ENCODE results near the gene MYL2.

The MYL2 gene

DNA sequence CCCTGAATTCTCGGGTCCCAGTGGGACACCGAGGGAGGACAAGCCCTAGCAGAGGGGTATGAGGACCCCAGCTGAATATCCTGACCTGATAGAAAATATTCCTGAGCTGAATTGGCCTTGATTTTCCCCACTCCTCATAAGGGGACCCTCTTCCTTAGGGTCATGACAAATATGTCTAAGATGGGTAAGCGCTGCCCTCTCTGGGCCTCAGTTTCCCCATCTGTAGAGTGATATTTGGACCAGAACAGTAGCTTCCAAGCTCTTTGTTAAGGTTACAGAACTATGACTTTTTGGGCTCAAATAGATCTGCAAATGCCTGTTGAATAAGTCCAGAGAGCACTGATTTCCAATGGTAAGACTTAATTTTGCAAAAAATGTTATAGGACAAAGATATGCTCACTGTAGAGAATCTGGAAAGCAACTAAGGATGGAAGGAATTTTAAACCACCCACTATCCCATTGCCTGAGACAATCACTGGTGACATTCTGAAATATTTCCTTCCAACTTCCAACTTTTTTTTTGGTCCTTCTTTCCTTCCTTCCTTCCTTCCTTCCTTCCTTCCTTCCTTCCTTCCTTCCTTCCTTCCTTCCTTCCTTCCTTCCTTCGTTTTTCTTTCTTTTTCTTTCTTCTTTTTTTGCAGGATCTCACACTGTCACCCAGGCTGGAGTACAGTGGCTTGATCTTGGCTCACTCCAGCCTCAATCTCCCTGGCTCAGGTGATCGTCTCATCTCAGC is 32.0 kb downstream of the MYL2 start:
- DNase-seq: no peak

DNA sequence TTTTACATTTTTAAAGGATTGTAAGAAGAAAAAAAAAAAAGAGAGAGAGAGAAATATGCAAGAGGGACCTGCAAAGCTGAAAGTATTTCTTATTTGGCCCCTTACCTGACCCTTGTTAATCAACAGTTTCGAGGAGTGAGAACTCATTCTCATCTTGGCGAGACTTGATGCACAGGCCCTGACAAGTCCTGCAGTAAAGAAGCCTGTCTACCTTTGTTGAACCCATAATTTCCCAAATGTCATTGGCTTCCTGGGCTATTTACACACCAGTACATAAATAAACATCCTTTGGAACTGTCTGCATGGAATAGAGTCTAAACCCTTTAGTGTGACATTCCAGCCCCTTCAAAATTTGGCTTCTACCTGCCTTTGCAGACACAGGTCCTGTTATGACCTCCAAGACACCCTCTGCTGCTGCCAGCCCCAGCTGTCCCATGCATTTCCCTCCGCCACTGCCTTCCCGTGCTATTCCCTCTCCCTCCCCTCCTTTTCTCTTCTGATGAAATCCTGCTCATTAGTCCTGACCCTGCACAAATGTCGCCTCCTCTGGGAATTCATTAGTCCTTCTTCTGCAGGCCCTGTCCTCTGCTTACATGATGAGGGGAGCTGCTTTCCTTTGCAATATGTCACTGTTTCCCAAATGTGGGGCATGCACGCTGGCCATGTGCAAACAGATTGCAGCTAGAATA is 35.1 kb downstream of the MYL2 start:
- DNase-seq: no peak

DNA sequence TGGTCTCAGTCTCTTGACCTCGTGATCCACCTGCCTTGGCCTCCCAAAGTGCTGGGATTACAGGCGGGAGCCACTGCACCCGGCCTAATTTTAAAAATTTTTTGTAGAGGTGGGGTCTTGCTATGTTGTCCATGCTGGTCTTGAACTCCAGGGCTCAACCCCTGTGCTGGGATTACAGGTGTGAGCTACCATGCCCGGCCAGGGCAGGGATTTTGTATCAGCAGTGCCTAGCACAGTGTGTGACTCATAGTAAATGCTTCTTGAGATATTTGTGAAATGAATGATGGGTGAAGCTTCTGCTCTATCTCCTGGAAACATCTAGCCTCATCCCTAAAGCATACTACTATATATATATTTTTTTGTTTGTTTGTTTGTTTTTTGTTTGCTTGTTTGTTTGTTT is 37.1 kb downstream of the MYL2 start:
- DNase-seq: no peak

DNA sequence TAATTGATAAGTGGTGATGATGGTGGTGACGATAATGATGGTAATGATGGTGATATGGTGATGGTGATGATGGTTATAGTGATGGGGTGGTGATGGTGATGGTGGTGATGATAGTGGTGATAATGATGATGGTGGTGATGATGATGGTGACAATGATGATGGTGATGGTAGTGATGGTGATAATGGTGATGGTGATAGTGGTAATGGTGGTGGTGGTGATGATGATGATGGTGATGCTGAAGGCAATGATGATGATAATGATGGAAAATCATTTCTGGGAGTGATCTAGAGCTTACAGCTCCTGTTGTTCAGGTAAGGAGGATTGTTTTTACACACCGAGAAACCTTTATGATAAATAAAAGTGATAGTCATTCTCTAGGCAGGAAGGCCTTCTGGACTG is 39.7 kb downstream of the MYL2 start:
- no peak for DNase-seq

DNA sequence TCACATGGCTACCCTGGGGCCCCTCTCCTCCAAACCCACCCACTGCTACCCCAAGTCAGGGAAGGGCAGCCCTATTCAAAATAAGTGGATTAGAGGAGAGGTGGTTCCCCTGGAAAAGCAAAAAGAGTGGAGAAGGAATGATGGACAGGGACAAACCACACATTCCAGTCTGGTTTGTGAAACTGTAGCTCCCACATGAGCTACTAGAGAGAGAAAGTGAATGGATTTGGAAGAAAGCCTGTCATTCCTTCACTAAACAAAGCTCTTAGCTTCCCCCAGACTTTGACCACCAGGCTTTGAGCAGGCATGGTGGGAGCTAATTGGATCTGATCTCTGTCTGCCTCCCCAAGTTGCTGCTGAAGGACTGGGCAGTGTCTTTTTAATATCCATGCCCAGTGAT is 45.6 kb downstream of the MYL2 start:
- DNase-seq: no peak

DNA sequence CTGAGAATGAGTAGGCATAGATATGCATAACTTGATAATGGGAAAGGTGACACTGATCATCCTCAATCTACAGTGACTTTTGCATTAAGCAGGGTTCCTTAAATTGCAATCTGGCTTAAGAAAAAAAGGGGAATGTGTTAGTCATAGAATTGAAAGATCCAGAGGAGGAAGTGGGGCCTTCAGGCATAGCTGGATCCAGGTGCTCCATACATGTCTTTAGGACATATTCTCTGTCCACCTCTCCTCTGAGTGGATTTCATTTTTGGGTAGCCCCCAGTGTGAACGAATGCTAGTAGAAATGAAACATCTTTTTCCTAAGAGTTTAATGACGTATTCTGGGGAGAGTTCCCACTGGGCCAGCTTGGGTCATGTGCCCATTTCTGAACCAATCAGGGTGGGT is 46.0 kb downstream of the MYL2 start:
- no peak for DNase-seq

DNA sequence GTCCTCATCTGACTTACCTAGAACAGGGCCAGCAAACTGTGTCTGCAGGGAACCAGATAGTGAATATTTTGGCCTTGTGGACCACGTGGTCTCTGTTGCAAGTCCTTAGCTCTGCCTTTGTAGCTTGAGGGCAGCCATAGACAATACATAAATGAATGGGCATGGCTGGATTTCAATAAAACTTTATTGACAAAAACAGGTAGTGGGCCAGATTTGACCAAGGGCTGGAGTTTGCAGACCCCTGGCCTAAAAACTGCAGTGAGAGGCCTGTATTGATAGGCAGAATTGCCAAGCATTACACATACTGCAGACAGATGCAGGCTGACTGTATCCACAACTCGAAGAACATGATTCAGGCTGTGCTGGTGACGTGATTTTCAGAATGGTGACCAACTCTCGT is 48.3 kb downstream of the MYL2 start:
- DNase-seq: no peak

DNA sequence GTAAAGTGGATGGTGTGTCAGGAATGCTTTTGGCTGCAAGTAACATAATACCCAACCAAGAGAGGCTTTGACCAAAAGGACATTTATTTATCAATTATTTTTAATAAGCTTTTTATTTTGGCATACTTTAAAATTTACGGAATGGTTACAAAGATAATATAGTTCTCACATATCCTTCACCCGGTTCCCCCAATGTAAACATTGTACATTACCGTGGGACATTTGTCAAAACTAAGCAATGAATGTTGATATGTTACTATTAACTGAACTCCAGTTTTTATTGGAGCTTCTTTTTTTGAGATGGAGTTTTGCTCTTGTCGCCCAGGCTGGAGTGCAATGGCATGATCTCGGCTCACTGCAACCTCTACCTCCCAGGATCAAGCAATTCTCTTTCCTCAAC is 50.6 kb downstream of the MYL2 start:
- DNase-seq: no peak

DNA sequence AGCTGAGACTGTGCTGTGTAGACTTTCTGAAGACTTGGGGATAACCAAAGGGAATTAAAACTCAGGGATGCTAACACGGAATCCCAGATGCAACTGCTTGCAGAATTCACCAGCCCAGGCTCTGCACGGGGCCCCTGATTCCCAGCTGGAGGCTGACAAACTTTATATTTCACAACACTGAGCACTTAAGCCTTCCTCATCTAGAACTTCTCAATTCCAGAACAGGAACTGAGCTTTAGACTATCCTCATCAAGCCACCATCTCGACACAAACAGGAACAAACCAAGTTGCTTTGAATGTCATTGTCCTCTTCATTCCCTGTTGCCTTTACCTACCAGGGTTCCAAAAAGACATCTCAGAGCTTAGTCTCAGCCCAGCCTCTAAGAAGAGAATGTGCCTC is 51.4 kb downstream of the MYL2 start:
- no peak for DNase-seq

DNA sequence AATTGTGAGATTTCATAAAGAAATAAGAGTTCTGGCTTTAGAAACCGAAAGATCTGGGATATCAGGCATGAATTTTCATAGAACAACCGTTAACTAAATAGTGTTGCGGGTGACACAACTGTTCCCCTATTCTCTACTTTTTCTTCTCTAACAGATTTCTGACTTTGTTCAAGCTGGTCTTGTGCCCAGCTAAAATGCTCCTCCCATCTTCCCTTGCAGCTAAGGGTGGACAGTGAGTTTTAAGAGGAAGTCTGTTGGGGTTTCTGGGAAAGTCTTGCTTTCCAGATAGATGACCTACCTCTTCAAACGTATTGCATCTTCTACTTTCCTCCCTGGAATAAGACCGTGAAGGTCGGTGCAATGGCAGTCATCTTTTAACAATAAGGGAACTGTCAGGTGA is 54.9 kb downstream of the MYL2 start:
- no peak for DNase-seq

DNA sequence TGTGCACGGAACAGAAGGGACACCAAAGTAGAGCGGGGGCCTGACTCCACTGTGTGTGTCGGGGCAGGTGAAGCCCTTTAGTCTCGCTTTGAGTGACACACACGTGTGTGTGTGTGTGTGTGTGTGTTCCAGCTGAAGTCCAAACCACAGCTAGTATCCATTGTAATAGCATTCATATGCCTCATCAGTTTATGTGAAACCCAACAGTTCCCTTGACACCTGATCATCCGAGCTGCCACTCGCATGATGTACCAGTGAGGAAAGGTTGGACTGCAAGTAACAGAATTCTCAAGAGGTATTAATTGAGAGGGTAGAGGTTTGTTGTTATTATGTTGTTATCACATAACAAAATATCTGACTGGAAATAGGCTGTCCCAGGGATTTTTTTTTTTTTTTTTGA is 57.2 kb downstream of the MYL2 start:
- no peak for DNase-seq

DNA sequence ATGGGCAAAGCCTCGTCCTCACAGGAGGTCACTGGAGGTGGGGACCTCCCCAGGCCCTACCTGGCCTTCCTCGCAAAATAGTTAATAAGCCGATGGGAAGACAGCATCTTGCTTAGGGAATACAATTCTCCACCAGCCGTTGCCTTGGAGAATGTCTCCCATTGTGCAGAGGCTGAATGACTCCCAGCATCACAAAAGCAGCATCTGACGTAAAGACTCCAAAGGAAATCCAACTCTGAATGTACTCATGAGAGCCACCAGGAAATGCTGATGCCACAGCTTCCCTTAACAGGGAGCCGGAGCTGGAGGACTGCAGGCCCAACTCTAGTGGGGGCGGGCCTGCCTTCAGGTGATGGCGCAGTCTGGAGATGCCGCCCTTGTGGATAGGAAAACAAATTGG is 58.0 kb downstream of the MYL2 start:
- DNase-seq: no peak

DNA sequence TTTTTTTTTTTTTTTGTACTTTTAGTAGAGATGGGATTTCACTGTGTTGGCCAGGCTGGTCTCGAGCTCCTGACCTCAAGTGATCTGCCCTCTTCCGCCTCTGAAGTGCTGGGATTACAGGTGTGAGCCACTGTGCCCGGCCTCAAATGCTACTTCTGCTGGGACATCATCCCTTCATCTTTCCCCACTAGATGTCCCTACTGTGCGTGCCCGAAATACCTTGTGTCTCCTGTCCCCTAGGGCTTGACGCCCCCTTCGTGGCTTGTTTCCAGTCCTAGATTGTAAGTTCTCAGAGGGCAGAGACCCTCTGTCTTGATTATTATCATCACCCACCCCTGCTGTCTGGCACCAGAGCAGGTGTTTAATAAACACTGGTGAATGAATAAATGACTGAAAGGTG is 58.6 kb downstream of the MYL2 start:
- no peak for DNase-seq

Measured in DMS79 (cell line).